GM21576 (cell line): ENCODE data around the gene METTL24.
"Not testable (repeated sequence)": the region's sequence is repeated elsewhere in the genome, so short reads cannot be mapped to it uniquely, and the experiment has no call there.

Experiments used
- ATAC-seq: cut with Tn5 transposase; IDR thresholded peaks from one replicate; pipeline ENCODE4 v1.9.1; 2021; ENCODE audit warnings: mild to moderate bottlenecking, moderate library complexity; ENCODE audit not compliant: unreplicated experiment

METTL24 gene

DNA sequence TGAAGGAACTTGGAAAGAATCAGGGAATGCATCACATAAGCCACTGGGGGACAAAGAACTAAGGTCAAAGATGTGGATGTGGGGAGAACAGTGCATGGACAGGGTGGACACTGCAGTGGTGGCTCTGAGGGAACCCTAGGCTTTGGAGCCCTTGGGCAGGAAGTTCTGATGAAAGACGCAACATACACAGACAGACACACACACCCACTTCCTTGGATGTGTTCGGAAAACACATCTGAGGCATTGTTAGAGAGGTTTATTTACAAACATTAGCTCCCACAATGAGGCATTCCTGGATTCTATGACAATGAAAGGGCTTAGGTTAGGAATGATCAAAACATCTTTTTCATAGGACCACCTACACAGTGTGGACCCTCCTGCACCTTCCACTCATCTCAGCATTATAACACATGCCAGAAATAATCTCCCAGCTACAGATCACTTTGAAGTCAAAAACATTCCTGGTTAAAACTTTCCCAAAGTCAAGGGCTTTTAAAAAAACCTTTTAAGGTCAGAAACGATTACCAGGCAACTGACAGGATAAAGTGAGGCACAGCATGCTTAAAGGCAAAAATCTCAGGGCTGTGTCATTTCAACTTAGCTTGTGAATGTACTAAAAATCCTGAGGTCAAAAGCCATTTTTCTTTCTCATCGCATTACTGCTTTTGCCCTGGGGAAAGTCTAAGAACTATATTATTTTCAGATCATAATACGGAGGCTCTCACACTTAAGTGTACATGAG lies 6.4 kb upstream of the METTL24 start:
- ATAC-seq = no peak

DNA sequence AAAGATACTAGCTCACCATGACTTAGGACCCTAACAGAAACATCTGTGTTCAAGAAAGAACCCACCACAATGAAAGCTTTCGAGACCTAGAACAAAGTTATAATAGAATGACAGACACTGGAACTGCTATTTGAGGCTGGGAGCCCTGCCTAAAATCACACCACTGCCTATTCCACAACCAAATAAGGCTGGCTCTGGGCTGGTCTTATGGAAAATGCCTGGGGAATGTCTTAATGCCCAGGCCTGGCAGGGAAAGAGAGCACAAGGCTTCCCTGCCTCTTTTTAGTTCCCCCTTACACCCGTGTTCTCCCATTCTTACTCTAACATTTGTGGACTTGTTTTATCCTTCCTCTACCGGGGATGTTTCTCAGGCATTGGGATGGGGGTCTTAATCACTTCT lies 5.6 kb upstream of the METTL24 start:
- ATAC-seq = no peak

DNA sequence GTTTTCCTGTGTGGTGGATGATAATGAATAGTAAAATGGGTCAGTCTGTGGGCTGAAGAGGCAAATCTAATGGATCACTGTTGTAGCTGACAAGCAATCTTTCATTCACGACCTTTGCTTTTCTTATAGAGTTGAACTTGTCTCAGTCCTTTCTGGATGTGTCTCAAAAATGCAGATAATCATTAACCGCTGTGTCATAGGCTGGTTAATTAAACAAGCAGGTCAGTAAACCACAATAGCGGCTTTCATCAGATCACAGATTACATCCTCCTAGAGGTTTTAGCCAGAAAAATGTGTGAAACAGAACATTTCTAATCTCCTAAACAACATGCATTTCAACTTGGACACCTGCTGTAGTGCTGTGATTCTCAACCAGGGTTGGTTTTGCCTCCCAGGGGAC lies 2.5 kb upstream of the METTL24 start:
- ATAC-seq = no peak

- ATAC-seq = no peak
Measured at GRCh38 chr6:110359556-110359955, 1.4 kb upstream of the METTL24 start.

GRCh38 chr6:110358553-110359160 lies 508 bp upstream of the METTL24 start:
- ATAC-seq = no peak

- no peak for ATAC-seq
Measured at GRCh38 chr6:110357298-110357663, 868 bp downstream of the METTL24 start.

GRCh38 chr6:110356778-110357177 lies 1.4 kb downstream of the METTL24 start:
- no peak for ATAC-seq

- ATAC-seq = no peak
Measured at GRCh38 chr6:110355727-110356126, 2.4 kb downstream of the METTL24 start.

DNA sequence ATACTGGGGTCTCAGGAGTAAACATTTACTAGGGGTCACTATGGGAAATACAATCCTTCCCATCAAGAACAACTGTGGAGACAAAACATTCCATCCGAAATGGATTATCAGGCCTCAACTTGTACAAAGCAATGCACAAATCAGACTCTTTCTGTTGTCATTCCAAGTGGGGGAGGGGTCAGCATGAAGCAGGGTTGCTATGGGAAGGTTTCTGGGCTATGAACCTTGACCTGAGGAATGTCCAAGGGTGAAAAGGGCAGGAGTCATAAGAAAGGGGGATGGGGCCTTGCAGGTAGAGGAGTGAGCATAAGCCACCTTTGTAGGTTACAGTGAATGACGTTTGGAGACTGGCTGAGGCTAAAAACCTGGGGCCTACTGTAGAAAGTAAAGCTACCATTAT lies 3.1 kb downstream of the METTL24 start:
- ATAC-seq = no peak

GRCh38 chr6:110354153-110354552 lies 4.0 kb downstream of the METTL24 start:
- ATAC-seq = no peak

- ATAC-seq = no peak
Measured at GRCh38 chr6:110353457-110354001, 4.6 kb downstream of the METTL24 start.

- ATAC-seq = no peak
Measured at GRCh38 chr6:110352563-110353262, 5.4 kb downstream of the METTL24 start.

GRCh38 chr6:110351986-110352385 lies 6.2 kb downstream of the METTL24 start:
- no peak for ATAC-seq

- no peak for ATAC-seq
Measured at GRCh38 chr6:110351546-110351945, 6.6 kb downstream of the METTL24 start.

- ATAC-seq = not testable (repeated sequence)
Measured at GRCh38 chr6:110350593-110350992, 7.6 kb downstream of the METTL24 start.

DNA sequence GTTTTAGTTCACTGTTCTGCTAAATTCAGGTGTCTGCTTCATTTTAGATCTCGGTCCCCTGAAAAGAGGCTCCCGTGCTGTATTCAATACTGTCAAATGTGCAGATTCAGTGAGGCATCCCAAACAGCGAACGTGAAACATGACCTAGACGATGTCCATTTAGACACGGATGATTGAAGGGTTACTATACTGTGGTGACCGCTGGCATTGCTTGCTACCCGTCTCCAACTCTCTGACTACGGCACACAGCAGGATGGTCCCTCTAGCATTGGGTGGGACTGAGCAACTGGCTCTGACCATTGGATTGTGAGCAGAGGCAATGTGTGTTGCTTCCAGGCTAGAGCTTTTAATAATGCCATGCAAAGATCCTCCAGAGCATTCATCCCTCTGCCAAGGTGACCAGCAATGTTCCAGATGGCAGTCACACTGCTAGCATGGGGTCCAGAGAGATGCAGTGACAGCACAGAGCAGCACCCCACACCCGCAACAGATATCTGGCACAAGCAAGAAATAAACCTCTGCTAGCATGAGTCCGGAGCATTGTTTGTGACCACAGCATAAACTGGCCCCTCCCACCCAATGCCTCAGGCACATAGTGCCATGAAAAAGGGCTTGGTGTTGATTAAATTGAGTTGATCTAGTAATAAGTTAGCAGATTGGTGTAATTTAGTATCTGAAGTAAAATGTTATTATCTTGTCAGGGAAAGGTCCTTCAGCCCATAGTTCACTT lies 9.0 kb downstream of the METTL24 start:
- no peak for ATAC-seq

GRCh38 chr6:110345025-110345424 lies 13.1 kb downstream of the METTL24 start:
- ATAC-seq = no peak

DNA sequence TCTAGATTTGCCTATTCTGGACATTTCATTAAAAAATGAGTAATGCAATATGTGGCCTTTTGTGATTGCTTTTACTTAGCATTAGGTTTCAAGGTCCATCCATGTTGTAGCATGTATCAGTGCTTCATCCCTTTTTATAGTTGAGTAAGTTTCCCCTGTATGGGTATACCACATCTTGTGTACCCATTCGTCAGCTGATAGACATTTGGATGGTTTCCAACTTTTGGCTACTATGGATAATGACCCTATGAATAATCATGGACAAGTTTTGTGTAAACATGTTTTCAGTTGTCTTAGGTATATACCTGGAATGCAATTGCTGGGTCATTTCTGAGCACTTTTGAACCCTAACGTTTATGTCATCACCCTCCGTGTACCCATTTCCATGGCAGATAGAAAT lies 15.4 kb downstream of the METTL24 start:
- ATAC-seq = no peak

DNA sequence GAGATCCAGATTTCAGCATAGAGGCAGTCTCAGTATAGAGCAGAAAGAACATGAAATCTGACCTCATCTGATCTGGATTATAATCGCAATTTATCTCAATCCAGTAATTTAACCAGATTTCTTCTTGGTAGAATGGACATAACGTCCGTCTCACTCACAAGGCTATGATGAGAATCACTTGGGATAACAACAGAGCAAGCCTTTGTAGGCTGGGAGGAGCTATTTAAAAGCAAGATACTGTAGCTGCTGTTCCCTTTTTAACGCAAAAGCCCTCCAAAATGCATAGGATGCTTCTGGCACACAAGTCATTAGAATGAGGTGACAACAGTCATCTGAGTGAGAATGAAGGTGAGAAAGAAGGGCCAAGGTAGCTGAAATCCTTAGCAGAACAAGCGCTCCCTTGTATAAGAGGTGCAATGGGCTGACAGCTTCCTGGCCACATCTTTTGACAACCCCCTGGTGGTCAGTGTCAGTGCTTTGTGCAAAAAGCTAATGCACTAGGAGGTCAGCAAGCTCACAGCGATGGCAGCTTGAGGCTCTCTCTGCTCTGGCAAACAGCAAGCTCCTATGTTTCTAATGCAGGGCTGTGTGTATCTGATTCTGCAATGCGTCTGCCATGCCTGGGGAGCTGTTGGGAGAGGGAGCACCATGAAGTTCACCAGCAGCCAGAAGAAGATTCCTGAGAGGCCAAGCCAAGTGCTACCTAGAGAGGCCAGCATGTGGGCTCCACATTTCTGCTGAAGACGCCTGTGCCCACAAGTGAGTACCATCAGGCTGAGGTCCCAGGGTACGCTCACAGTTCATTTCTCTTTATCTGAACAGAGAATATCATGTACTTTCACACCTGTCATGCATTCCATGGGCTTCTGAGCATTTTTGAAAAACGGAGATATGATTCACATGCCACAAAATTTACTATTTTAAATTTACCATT lies 16.2 kb downstream of the METTL24 start:
- no peak for ATAC-seq

DNA sequence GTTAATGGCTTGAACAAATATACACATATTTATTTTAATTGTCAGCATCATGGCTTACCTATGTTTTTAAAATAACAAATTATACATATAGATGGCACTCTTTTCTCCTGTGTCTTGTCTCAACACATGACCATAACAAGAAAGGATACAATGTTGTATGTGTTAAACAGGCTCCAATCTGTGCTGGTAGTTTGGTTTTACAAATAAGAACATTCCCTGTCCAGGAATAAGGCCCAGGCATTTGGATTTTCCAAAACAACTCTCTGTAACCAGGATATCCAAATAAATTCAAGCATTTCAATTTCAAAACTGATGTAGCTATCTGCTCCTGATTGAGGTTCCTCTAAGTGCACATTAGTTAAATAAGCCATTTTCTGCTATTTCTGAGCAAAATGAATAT lies 17.1 kb downstream of the METTL24 start:
- no peak for ATAC-seq
